IMR-90 (cell line): ENCODE data around the gene PIRT. TPM values are rescaled to one million over a fixed set of nuclear protein-coding genes. Genes with fewer than 3 reads are reported as not detected.

Experiments
- ATAC-seq: fragments of 200-7000 bp; cut with Tn5 transposase; 2 replicates; pipeline ENCODE4 v1.9.1; 2020; ENCODE audit warnings: low read depth, mild to moderate bottlenecking, moderate library complexity
- BruUV-seq: library from RNA; stranded (reverse); fragments of 400-500 nt; replicated peaks from 2 replicates; lab custom pipeline; 2021; lab: Mats Ljungman, UMichigan
- CTCF ChIA-PET: fragments of 300-600 bp; formaldehyde crosslinking; extraction: SDS; loops from one replicate; lab custom pipeline; 2021; ENCODE audit warnings: antibody characterized with exemption; lab: Yijun Ruan, JAX
- POLR2A ChIA-PET: fragments of 300-600 bp; sonication (Branson Sonifier 250); formaldehyde crosslinking; loops from one replicate; lab custom pipeline; 2022; ENCODE audit warnings: antibody characterized with exemption; ENCODE audit not compliant: unreplicated experiment; lab: Charles Lee
- DNase-seq: peaks from one replicate; pipeline ENCODE4 v3.0.0; 2013
- H2AFZ ChIP-seq: replicated peaks from 2 replicates; pipeline ENCODE3; 2013; ENCODE audit warnings: low read length, mild to moderate bottlenecking; ENCODE audit not compliant: poor library complexity
- H2AK5ac ChIP-seq: 2 replicates; pipeline ENCODE4 v1.6.1; 2013; ENCODE audit warnings: low read depth, low read length, inconsistent platforms
- H2AK9ac ChIP-seq: replicated peaks from 2 replicates; pipeline ENCODE3; 2013; ENCODE audit warnings: mild to moderate bottlenecking, low read depth, low read length, moderate library complexity; ENCODE audit not compliant: poor library complexity
- H2BK120ac ChIP-seq: 2 replicates; pipeline ENCODE4 v1.6.1; 2013; ENCODE audit warnings: low read depth, low read length, inconsistent platforms
- H2BK15ac ChIP-seq: 3 replicates; pipeline ENCODE4 v1.6.1; 2013; ENCODE audit warnings: low read depth, low read length, inconsistent platforms
- H2BK20ac ChIP-seq: 2 replicates; pipeline ENCODE4 v1.6.1; 2013; ENCODE audit warnings: low read depth, mild to moderate bottlenecking, inconsistent platforms, low read length, moderate library complexity
- H2BK5ac ChIP-seq: 2 replicates; pipeline ENCODE4 v1.6.1; 2013; ENCODE audit warnings: mild to moderate bottlenecking, low read depth, low read length, inconsistent platforms; ENCODE audit not compliant: poor library complexity, severe bottlenecking
- H3K14ac ChIP-seq: replicated peaks from 2 replicates; pipeline ENCODE4 v1.6.1; 2013; ENCODE audit warnings: low read depth, low read length, inconsistent platforms
- H3K18ac ChIP-seq: 2 replicates; pipeline ENCODE4 v1.6.1; 2013; ENCODE audit warnings: low read depth, low read length, control low read depth
- H3K23ac ChIP-seq: 2 replicates; pipeline ENCODE4 v1.6.1; 2013; ENCODE audit warnings: low read depth, low read length, inconsistent platforms
- H3K27ac ChIP-seq: 2 replicates; pipeline ENCODE4 v1.5.1; 2013; ENCODE audit warnings: mild to moderate bottlenecking, control low read depth, low read length; ENCODE audit not compliant: insufficient read depth
- H3K27me3 ChIP-seq: 2 replicates; pipeline ENCODE4 v1.6.1; 2013; ENCODE audit warnings: low read length; ENCODE audit not compliant: control insufficient read depth, insufficient read depth
- H3K36me3 ChIP-seq: 2 replicates; pipeline ENCODE4 v1.6.1; 2013; ENCODE audit warnings: low read length, mixed read lengths; ENCODE audit not compliant: control insufficient read depth, insufficient read depth
- H3K4ac ChIP-seq: 2 replicates; pipeline ENCODE4 v1.6.1; 2013; ENCODE audit warnings: low read depth, low read length, inconsistent platforms
- H3K4me1 ChIP-seq: 2 replicates; pipeline ENCODE4 v1.6.1; 2013; ENCODE audit warnings: low read length, mixed read lengths; ENCODE audit not compliant: control insufficient read depth, insufficient read depth
- H3K4me2 ChIP-seq: 2 replicates; pipeline ENCODE4 v1.6.1; 2013; ENCODE audit warnings: low read depth, mild to moderate bottlenecking, control low read depth, low read length, moderate library complexity
- H3K4me3 ChIP-seq: 2 replicates; pipeline ENCODE4 v1.5.1; 2013; ENCODE audit warnings: low read depth, mild to moderate bottlenecking, control low read depth, low read length, moderate library complexity; ENCODE audit not compliant: insufficient read depth
- H3K56ac ChIP-seq: 2 replicates; pipeline ENCODE4 v1.6.1; 2013; ENCODE audit warnings: low read length, inconsistent platforms; ENCODE audit not compliant: insufficient read depth; ENCODE audit errors: extremely low read depth
- H3K79me1 ChIP-seq, 2 experiments: 2 replicates each; pipeline ENCODE4 v1.6.1; 2013; ENCODE audit warnings: low read length in 2 of 2, inconsistent platforms in 1 of 2, low read depth in 1 of 2
- H3K9ac ChIP-seq: 2 replicates; pipeline ENCODE4 v1.6.1; 2013; ENCODE audit warnings: low read depth, low read length, control low read depth
- H3K9me1 ChIP-seq: 2 replicates; pipeline ENCODE4 v1.6.1; 2013; ENCODE audit warnings: low read length, inconsistent platforms; ENCODE audit not compliant: insufficient read depth
- H3K9me3 ChIP-seq: 2 replicates; pipeline ENCODE4 v1.6.1; 2013; ENCODE audit warnings: low read length; ENCODE audit not compliant: control insufficient read depth, insufficient read depth
- H4K20me1 ChIP-seq: 2 replicates; pipeline ENCODE4 v1.6.1; 2013; ENCODE audit warnings: low read length, inconsistent platforms; ENCODE audit not compliant: insufficient read depth
- H4K5ac ChIP-seq: 2 replicates; pipeline ENCODE4 v1.6.1; 2013; ENCODE audit warnings: mild to moderate bottlenecking, low read depth, low read length, control low read depth
- H4K8ac ChIP-seq, 2 experiments: 2 replicates each; pipeline ENCODE4 v1.6.1; 2013; ENCODE audit warnings: low read depth in 2 of 2, low read length in 2 of 2, control low read depth in 1 of 2, inconsistent platforms in 1 of 2
- H4K91ac ChIP-seq: 2 replicates; pipeline ENCODE4 v1.6.1; 2013; ENCODE audit warnings: low read depth, low read length, inconsistent platforms; ENCODE audit not compliant: insufficient read depth
- CHD1 ChIP-seq: IDR thresholded peaks from 2 replicates; pipeline ENCODE4 v1.6.1; 2012; ENCODE audit warnings: low read depth, low read length, improper control_type of control experiment
- MAFK ChIP-seq: IDR thresholded peaks from 2 replicates; pipeline ENCODE4 v1.6.1; 2012; ENCODE audit warnings: low read depth, low read length, improper control_type of control experiment
- MAZ ChIP-seq: IDR thresholded peaks from 2 replicates; pipeline ENCODE4 v1.6.1; 2012; ENCODE audit warnings: low read depth, mild to moderate bottlenecking, low read length, improper control_type of control experiment, moderate library complexity, borderline replicate concordance
- RFX5 ChIP-seq: IDR thresholded peaks from 2 replicates; pipeline ENCODE4 v1.8.0; 2012; ENCODE audit warnings: low read depth, mild to moderate bottlenecking, low read length, moderate library complexity
- SMC3 ChIP-seq: fragments of 150-350 bp; IDR thresholded peaks from 2 replicates; pipeline ENCODE4 v1.6.1; 2016; ENCODE audit warnings: low read depth, mild to moderate bottlenecking, antibody characterized with exemption, low read length, moderate library complexity
- WGBS, 2 experiments: methylation state at CpG; one replicate each; pipeline versions ENCODE4 v1.1.5 to v1.1.7; 2013; ENCODE audit warnings: missing lambda C conversion rate in 2 of 2; ENCODE audit not compliant: insufficient read length in 1 of 2; ENCODE audit errors: extremely low coverage in 2 of 2; 5-methylcytosine and 5-hydroxymethylcytosine counted together
- dilution Hi-C: fragments of 300-500 bp; cut with HindIII; formaldehyde crosslinking; loops from one replicate; pipeline ENCODE4 v1.14.3; 2018; ENCODE audit warnings: low sequenced_read_pairs; ENCODE audit not compliant: unreplicated experiment
- in situ Hi-C: fragments of 300-500 bp; cut with MboI; formaldehyde crosslinking; loops from 3 replicates; pipeline ENCODE4 v1.14.3; 2019; ENCODE audit warnings: low sequenced_read_pairs, inconsistent platforms, mixed read lengths
- intact Hi-C: fragments of 100-400 bp; cut with micrococcal nuclease; formaldehyde crosslinking; loops from 2 replicates; pipeline ENCODE4 v1.10.0; 2022
- polyA plus RNA-seq, 3 experiments: library from polyadenylated mRNA; depleted of rRNA; stranded (reverse); fragments of >200 nt; gene quantifications; 2 replicates each; pipeline ENCODE4 v1.2.3, GENCODE V29; 2012; ENCODE audit warnings: low replicate concordance in 1 of 3
- total RNA-seq: library from RNA; depleted of rRNA; stranded (reverse); fragments of >200 nt; gene quantifications from 2 replicates; pipeline ENCODE4 v1.2.3, GENCODE V29; 2012

PIRT gene
- total and polyA plus RNA-seq, 2 of the 4 experiments (the other 2 are of a cell fraction), result not detected

DNA sequence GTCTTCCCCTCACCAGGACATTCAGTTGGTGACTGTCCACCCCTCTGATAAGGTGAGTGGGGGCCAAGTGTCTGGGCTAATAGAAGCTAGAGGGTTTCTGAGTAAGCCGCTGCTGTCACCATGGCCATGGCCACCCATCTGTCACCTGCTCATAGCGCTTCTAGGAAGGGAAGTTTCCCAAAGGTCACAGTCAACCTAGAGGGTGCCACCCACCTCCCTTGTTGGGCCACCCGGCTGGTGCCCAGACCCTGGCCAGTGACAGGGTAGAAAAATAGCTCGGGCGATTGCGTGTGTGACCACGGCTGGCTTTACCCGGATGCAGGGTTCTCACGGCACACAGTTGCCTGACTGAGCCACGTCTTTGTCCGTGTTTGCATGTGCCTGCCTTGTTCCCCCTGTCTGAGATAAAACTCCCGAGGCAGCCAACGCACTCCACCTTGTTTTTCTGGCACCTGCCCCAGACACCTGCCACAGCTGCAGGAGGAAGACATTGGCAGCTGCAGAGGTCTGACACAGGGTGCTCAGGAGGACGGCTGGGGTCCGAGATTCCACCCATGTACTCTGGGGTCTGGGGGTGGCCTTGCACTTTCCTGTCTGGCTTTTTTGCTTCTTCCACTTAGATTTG lies 809 bp downstream of the PIRT start:
- H3K56ac ChIP-seq, result no peak overlapping the region
- 40% methylated on average over 1 of the region's 15 CpGs; no CpG with 5 or more reads in 1 of the 2 experiments for WGBS, 2 experiments
- no peaks in the 10 kb centered on the region for H3K79me1 ChIP-seq
- H3K9me1 ChIP-seq, result no peaks in the 10 kb centered on the region
- BruUV-seq, result no TSS peak
- H3K36me3 ChIP-seq, result no peaks in the 10 kb centered on the region
- no peak overlapping the region for H2BK120ac ChIP-seq
- H3K4me3 ChIP-seq, result no peak overlapping the region
- no peak overlapping the region for H3K18ac ChIP-seq
- no peak overlapping the region for H3K23ac ChIP-seq
- no peak overlapping the region for H2BK5ac ChIP-seq
- in situ Hi-C loops, result no loop called here
- TF ChIP-seq MAFK (no peak), CHD1 (no peak), RFX5 (no peak), SMC3 (no peak), MAZ (no peak)
- H2AK9ac ChIP-seq, result no peak overlapping the region
- H3K27ac ChIP-seq, result no peak overlapping the region
- H3K9ac ChIP-seq, result no peak overlapping the region
- H4K91ac ChIP-seq, result no peak overlapping the region
- no peaks in the 10 kb centered on the region for H3K4me1 ChIP-seq
- H2AFZ ChIP-seq, result no peak overlapping the region
- POLR2A ChIA-PET, result no interaction called here
- no peak overlapping the region for H4K5ac ChIP-seq
- no peak for ATAC-seq
- no peaks in the 10 kb centered on the region for H4K20me1 ChIP-seq
- no peak overlapping the region for H2BK15ac ChIP-seq
- no peaks in the 10 kb centered on the region for H3K9me3 ChIP-seq
- dilution Hi-C loops, result no loop called here
- DNase-seq, result no peak
- no peak overlapping the region for H3K14ac ChIP-seq
- no peaks in the 10 kb centered on the region for H3K27me3 ChIP-seq
- no peak overlapping the region for H4K8ac ChIP-seq
- intact Hi-C loops, result no loop called here
- H2BK20ac ChIP-seq, result no peak overlapping the region
- no peak overlapping the region for H2AK5ac ChIP-seq
- no peak overlapping the region for H3K4me2 ChIP-seq
- no peak overlapping the region for H3K4ac ChIP-seq
- CTCF ChIA-PET, result no interaction called here
